Trophoblast cell (in vitro differentiated cells and primary cell): ENCODE measurements around the gene LYL1.

Source experiments
- DNase-seq, 2 donors: peaks; one replicate each; pipeline ENCODE4 v3.0.0-alpha.2; 2016
- H2AFZ ChIP-seq: 2 replicates; pipeline ENCODE4 v1.6.1; 2013; ENCODE audit warnings: low read length, moderate library complexity, mild to moderate bottlenecking; ENCODE audit not compliant: insufficient read depth, poor library complexity
- H2AK5ac ChIP-seq: 2 replicates; pipeline ENCODE4 v1.6.1; 2013; ENCODE audit warnings: mild to moderate bottlenecking, low read length
- H2BK120ac ChIP-seq: 2 replicates; pipeline ENCODE4 v1.6.1; 2013; ENCODE audit warnings: low read length, mild to moderate bottlenecking, moderate library complexity; ENCODE audit not compliant: insufficient read depth, poor library complexity
- H2BK12ac ChIP-seq: 2 replicates; pipeline ENCODE4 v1.6.1; 2013; ENCODE audit warnings: mild to moderate bottlenecking, low read length, moderate library complexity
- H2BK5ac ChIP-seq: 2 replicates; pipeline ENCODE4 v1.6.1; 2013; ENCODE audit warnings: low read length, low read depth, moderate library complexity, mild to moderate bottlenecking; ENCODE audit not compliant: poor library complexity
- H3K14ac ChIP-seq: 2 replicates; pipeline ENCODE4 v1.6.1; 2013; ENCODE audit warnings: mild to moderate bottlenecking, low read length
- H3K18ac ChIP-seq: 2 replicates; pipeline ENCODE4 v1.6.1; 2013; ENCODE audit warnings: mild to moderate bottlenecking, low read length
- H3K23ac ChIP-seq: 2 replicates; pipeline ENCODE4 v1.6.1; 2013; ENCODE audit warnings: low read length
- H3K27ac ChIP-seq: 2 replicates; pipeline ENCODE4 v1.5.1; 2013; ENCODE audit warnings: low read depth, mild to moderate bottlenecking, inconsistent platforms, low read length, moderate library complexity
- H3K27me3 ChIP-seq: 2 replicates; pipeline ENCODE4 v1.6.1; 2013; ENCODE audit warnings: inconsistent platforms, mild to moderate bottlenecking, low read length, moderate library complexity; ENCODE audit not compliant: insufficient read depth
- H3K36me3 ChIP-seq, 2 experiments: 1 replicate in 1 of 2; 2 replicates in 1 of 2; pipeline ENCODE4 v1.6.1; 2013; ENCODE audit warnings: low read length in 2 of 2, mild to moderate bottlenecking in 2 of 2, moderate library complexity in 1 of 2; ENCODE audit not compliant: insufficient read depth in 2 of 2, control insufficient read depth in 1 of 2
- H3K4ac ChIP-seq: 2 replicates; pipeline ENCODE4 v1.6.1; 2013; ENCODE audit warnings: low read depth, mild to moderate bottlenecking, low read length, moderate library complexity
- H3K4me1 ChIP-seq, 2 experiments: 1 replicate in 1 of 2; 2 replicates in 1 of 2; pipeline ENCODE4 v1.6.1; 2013; ENCODE audit warnings: low read length in 2 of 2, mild to moderate bottlenecking in 2 of 2, moderate library complexity in 1 of 2; ENCODE audit not compliant: insufficient read depth in 2 of 2, control insufficient read depth in 1 of 2
- H3K4me2 ChIP-seq: 2 replicates; pipeline ENCODE4 v1.6.1; 2013; ENCODE audit warnings: inconsistent platforms, mild to moderate bottlenecking, low read length, moderate library complexity
- H3K4me3 ChIP-seq: 2 replicates; pipeline ENCODE4 v1.5.1; 2013; ENCODE audit warnings: mild to moderate bottlenecking, low read depth, low read length, inconsistent platforms
- H3K79me1 ChIP-seq: one replicate; pipeline ENCODE4 v1.6.1; 2013; ENCODE audit warnings: low read length
- H3K79me2 ChIP-seq: 2 replicates; pipeline ENCODE4 v1.6.1; 2013; ENCODE audit warnings: low read length, mild to moderate bottlenecking; ENCODE audit not compliant: control insufficient read depth, insufficient read depth, poor library complexity
- H3K9ac ChIP-seq: 2 replicates; pipeline ENCODE4 v1.6.1; 2013; ENCODE audit warnings: mild to moderate bottlenecking, low read length
- H3K9me3 ChIP-seq: 2 replicates; pipeline ENCODE4 v1.6.1; 2013; ENCODE audit warnings: low read depth, mild to moderate bottlenecking, control low read depth, inconsistent platforms, low read length; ENCODE audit not compliant: insufficient read depth
- H4K12ac ChIP-seq: 2 replicates; pipeline ENCODE4 v1.6.1; 2013; ENCODE audit warnings: low read depth, mild to moderate bottlenecking, low read length, moderate library complexity
- H4K8ac ChIP-seq: 2 replicates; pipeline ENCODE4 v1.6.1; 2013; ENCODE audit warnings: low read depth, mild to moderate bottlenecking, low read length, moderate library complexity
- H4K91ac ChIP-seq: one replicate; pipeline ENCODE4 v1.6.1; 2013; ENCODE audit warnings: low read depth, mild to moderate bottlenecking, low read length, moderate library complexity
- WGBS: extraction: QIAGEN DNeasy Blood & Tissue Kit; methylation state at CpG from one replicate; pipeline ENCODE4 v1.1.7; 2013; ENCODE audit warnings: missing lambda C conversion rate; ENCODE audit not compliant: insufficient read length, insufficient coverage; ENCODE audit errors: extremely low coverage; 5-methylcytosine and 5-hydroxymethylcytosine counted together

LYL1 gene

DNA sequence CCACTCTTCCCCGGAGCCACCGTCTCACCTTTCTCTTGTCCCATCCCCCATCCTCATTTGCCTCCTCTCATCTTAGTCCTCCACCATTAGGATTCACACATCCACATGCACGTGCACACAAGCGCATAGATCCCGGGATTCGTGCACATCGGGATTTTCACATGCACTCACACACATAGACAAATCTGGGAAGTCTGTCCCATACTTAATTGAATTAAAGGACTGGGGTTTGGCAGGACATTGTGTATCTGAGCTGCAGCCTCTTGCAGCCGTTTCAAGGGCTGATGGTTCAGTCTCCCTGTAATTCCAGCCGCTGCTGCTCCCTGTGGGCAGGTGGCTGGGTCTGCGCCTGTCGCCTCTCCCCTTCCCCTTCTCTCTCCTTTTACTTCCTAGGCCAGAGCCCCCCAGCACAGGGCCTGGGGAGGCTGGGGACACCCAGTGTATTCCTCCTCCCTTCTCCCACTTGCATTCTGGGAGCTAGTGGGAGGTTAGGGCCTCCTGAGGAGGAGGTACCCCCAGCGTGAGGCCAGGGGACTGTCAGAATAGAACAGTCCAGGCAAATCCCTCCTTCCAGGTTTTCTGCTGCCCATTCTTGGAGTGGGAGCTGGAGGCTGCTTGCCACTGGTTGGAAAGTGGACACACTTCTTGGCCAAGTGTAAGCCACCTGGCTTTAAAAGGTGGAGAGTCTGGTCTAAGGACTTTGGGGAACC, 43.6 kb downstream of the LYL1 start:
- H3K79me2 ChIP-seq = peaks cover 2% of the 10 kb centered on the region
- H3K14ac ChIP-seq = no peak overlapping the region
- H3K4me1 ChIP-seq = peaks cover 14 to 22% of the 10 kb centered on the region in 2 experiments
- H3K4me2 ChIP-seq = no peak overlapping the region
- no peak overlapping the region for H3K4me3 ChIP-seq
- peaks cover 72% of the 10 kb centered on the region for H3K27me3 ChIP-seq
- no peak overlapping the region for H4K91ac ChIP-seq
- H2BK5ac ChIP-seq = no peak overlapping the region
- H3K9me3 ChIP-seq = peaks cover 2% of the 10 kb centered on the region
- no peak overlapping the region for H3K4ac ChIP-seq
- no peak overlapping the region for H2AFZ ChIP-seq
- H3K79me1 ChIP-seq = peaks cover 15% of the 10 kb centered on the region
- H3K18ac ChIP-seq = no peak overlapping the region
- no peak overlapping the region for H2BK120ac ChIP-seq
- no peak for DNase-seq
- H3K9ac ChIP-seq = no peak overlapping the region
- H3K23ac ChIP-seq = no peak overlapping the region
- no peaks in the 10 kb centered on the region for H3K36me3 ChIP-seq
- H3K27ac ChIP-seq = no peak overlapping the region
- no peak overlapping the region for H2BK12ac ChIP-seq
- H4K12ac ChIP-seq = no peak overlapping the region
- no peak overlapping the region for H4K8ac ChIP-seq
- WGBS = no CpG with 5 or more reads among the region's 12 CpGs
- H2AK5ac ChIP-seq = no peak overlapping the region

DNA sequence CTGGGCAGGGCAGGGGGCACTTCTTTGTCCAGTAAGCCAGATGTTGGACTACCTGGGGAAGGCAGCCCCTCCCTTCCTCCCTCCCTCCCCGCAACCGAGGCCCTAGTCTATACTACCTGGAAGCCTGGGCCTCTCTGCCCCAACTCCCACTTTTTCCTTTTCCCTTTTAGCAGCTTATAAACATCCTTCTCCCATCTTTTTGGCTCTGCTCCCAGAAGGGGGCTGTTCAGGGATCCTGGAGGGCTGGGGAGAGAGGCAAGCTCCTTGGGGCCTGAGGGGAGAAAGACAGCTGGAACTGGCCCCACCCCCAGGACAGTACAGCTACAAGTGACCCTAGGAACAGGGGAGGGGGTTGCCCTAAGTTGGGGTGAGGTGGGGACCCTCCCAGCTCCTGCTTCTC, 44.9 kb downstream of the LYL1 start:
- DNase-seq = no peak
- WGBS = no CpG with 5 or more reads among the region's 2 CpGs
- H3K4ac ChIP-seq = no peak overlapping the region
- H3K23ac ChIP-seq = no peak overlapping the region
- H3K4me2 ChIP-seq = no peak overlapping the region
- H4K91ac ChIP-seq = no peak overlapping the region
- no peak overlapping the region for H3K18ac ChIP-seq
- no peak overlapping the region for H4K12ac ChIP-seq
- no peak overlapping the region for H3K27ac ChIP-seq
- no peak overlapping the region for H3K4me3 ChIP-seq
- H3K79me1 ChIP-seq = peaks cover 24% of the 10 kb centered on the region
- peaks cover 2% of the 10 kb centered on the region for H3K9me3 ChIP-seq
- no peak overlapping the region for H2BK5ac ChIP-seq
- no peak overlapping the region for H4K8ac ChIP-seq
- H2AFZ ChIP-seq = no peak overlapping the region
- H2BK12ac ChIP-seq = no peak overlapping the region
- H3K14ac ChIP-seq = no peak overlapping the region
- H3K4me1 ChIP-seq = peaks cover 26 to 35% of the 10 kb centered on the region in 2 experiments
- peaks cover 59% of the 10 kb centered on the region for H3K27me3 ChIP-seq
- peaks cover 2% of the 10 kb centered on the region for H3K79me2 ChIP-seq
- H2BK120ac ChIP-seq = no peak overlapping the region
- no peaks in the 10 kb centered on the region for H3K36me3 ChIP-seq
- no peak overlapping the region for H3K9ac ChIP-seq
- no peak overlapping the region for H2AK5ac ChIP-seq

DNA sequence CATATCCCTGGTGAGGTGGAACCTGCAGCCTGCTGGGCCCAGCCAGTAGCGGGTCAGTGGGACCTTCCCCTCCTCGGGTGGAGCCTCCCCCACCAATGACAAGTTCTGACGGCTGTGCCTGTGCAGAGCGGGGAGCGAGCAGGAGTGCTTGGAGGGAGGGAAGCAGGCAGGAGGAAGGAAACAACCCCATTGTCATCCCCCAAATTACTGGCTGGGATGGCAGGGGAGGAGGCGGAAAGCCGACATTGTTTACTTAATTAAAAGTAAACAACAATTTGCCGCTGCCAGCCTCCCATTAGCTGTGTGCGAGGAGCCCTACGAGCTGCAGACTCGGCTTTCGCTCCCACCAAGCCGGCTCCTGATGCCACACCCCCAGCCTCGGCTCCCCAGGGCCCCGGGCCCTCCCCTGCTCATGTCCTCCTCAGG, 45.5 kb downstream of the LYL1 start:
- WGBS = no CpG with 5 or more reads among the region's 15 CpGs
- no peak overlapping the region for H3K4me3 ChIP-seq

DNA sequence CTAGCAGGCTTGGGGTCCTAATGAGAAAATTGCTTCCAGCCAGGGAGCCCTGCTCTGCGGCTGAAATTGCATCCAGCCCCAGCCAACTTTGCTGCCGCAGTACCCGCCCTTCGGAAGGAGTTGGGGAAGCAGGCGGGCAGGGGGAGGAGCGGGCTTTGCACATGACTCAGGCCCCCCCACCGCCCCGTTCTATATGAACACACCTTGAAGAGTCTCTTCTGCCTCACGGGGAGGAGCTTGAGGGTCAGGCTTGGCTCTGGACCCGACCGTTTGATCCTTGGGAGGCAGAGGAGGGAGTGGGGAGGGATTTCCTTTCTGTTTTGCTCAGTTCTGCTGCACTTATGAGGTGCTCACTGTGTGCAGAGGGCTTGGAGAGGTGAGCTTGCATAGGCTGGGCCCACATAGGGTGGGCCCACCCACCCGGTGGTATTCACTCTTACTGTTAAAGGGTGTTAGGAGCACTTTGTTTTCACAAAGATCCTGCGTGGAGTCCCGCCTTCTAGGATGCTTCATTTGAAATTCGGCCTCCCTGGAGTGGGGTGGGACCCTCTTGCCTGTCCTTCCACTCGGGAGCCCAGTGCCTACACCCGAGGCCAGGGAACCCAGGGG, 46.5 kb downstream of the LYL1 start:
- DNase-seq = no peak
- WGBS = no CpG with 5 or more reads among the region's 17 CpGs
- peak overlapping the region; percentile 40 for H2BK120ac ChIP-seq

More for the DNA sequence above, 45.5 kb downstream of the LYL1 start:
- H3K79me1 ChIP-seq = peaks cover 24% of the 10 kb centered on the region
- H4K12ac ChIP-seq = no peak overlapping the region
- H3K27me3 ChIP-seq = peaks cover 55% of the 10 kb centered on the region
- H4K91ac ChIP-seq = no peak overlapping the region
- H3K4ac ChIP-seq = no peak overlapping the region
- H3K27ac ChIP-seq = no peak overlapping the region
- peak overlapping the region; percentile 11 for H2AFZ ChIP-seq
- H3K14ac ChIP-seq = no peak overlapping the region
- no peak overlapping the region for H4K8ac ChIP-seq
- H3K79me2 ChIP-seq = peaks cover 2% of the 10 kb centered on the region
- H2AK5ac ChIP-seq = no peak overlapping the region
- no peak overlapping the region for H3K4me2 ChIP-seq
- no peak overlapping the region for H2BK5ac ChIP-seq
- peaks cover 2% of the 10 kb centered on the region for H3K9me3 ChIP-seq
- no peak overlapping the region for H2BK12ac ChIP-seq
- DNase-seq = no peak
- no peak overlapping the region for H2BK120ac ChIP-seq
- no peak overlapping the region for H3K23ac ChIP-seq
- H3K36me3 ChIP-seq = no peaks in the 10 kb centered on the region
- H3K18ac ChIP-seq = no peak overlapping the region
- H3K9ac ChIP-seq = no peak overlapping the region
- H3K4me1 ChIP-seq = peaks cover 32 to 41% of the 10 kb centered on the region in 2 experiments

More for the DNA sequence above, 46.5 kb downstream of the LYL1 start:
- Histone ChIP-seq H3K4me2 (peak overlapping the region; percentile 36), H3K4ac (peak overlapping the region; percentile 13), H2BK12ac (no peak overlapping the region), H3K18ac (no peak overlapping the region), H3K9ac (no peak overlapping the region), H3K27ac (no peak overlapping the region), H3K4me3 (no peak overlapping the region), H2AK5ac (no peak overlapping the region), H3K23ac (no peak overlapping the region), H3K79me2 (peaks cover 2% of the 10 kb centered on the region), H3K9me3 (peaks cover 2% of the 10 kb centered on the region), H4K8ac (peak overlapping the region; percentile 27), H3K27me3 (peaks cover 50% of the 10 kb centered on the region), H2AFZ (no peak overlapping the region), H3K36me3 (no peaks in the 10 kb centered on the region), H4K12ac (no peak overlapping the region), H3K14ac (peak overlapping the region; percentile 59), H3K4me1 (peaks cover 39 to 48% of the 10 kb centered on the region in 2 experiments), H2BK5ac (no peak overlapping the region), H4K91ac (peak overlapping the region; percentile 38), H3K79me1 (peaks cover 24% of the 10 kb centered on the region)
